Right cardiac atrium (tissue), 5 donors: Measurements from ENCODE around the gene CDIPT. TPM values are rescaled to one million over a fixed set of nuclear protein-coding genes. Genes with fewer than 3 reads are reported as not detected.
"Not testable (repeated sequence)": the region's sequence is repeated elsewhere in the genome, so short reads cannot be mapped to it uniquely, and the experiment has no call there.

Source experiments
- ATAC-seq, 2 donors: fragments of 200-7000 bp; cut with Tn5 transposase; one replicate each; pipeline versions ENCODE4 v1.8.0 to v1.9.1; 2020; ENCODE audit warnings: moderate library complexity in 2 of 2, mild to moderate bottlenecking in 1 of 2
- DNase-seq, 3 donors: peaks; one replicate each; pipeline ENCODE4 v3.0.0-alpha.2; 2020
- H3K27ac ChIP-seq: one replicate; pipeline ENCODE4 v1.5.1; 2013; ENCODE audit warnings: mild to moderate bottlenecking, low read length, control low read depth, moderate library complexity
- H3K27me3 ChIP-seq: one replicate; pipeline ENCODE4 v1.6.1; 2013; ENCODE audit not compliant: control insufficient read depth, insufficient read depth
- H3K4me1 ChIP-seq: one replicate; pipeline ENCODE4 v1.6.1; 2013; ENCODE audit warnings: low read length; ENCODE audit not compliant: control insufficient read depth, insufficient read depth
- H3K4me3 ChIP-seq: one replicate; pipeline ENCODE4 v1.5.1; 2013; ENCODE audit warnings: low read length, control low read depth
- H3K9me3 ChIP-seq: one replicate; pipeline ENCODE4 v1.6.1; 2013; ENCODE audit warnings: low read length; ENCODE audit not compliant: control insufficient read depth
- WGBS: extraction: QIAGEN DNeasy Blood & Tissue Kit; methylation state at CpG from one replicate; pipeline ENCODE4 v1.1.7; 2013; 5-methylcytosine and 5-hydroxymethylcytosine counted together
- intact Hi-C, 4 donors: fragments of 100-400 bp; cut with DNase I; formaldehyde crosslinking; loops; one replicate each; pipeline versions ENCODE4 v1.11.0 to v1.14.0; 2022 to 2023
- long read RNA-seq, 4 donors: library from polyadenylated mRNA; unstranded; transcript quantifications; one replicate each; pipeline ENCODE4 v2.0.0, GENCODE V29; 2020 to 2021
- polyA plus RNA-seq: library from polyadenylated mRNA; stranded (reverse); fragments of 200-250 nt; gene quantifications from one replicate; pipeline ENCODE4 v1.2.3, GENCODE V29; 2013
- total RNA-seq, 4 donors: library from RNA; stranded (reverse); fragmentation: NEBNext Ultra II Directional; extraction: Animal tissue kit (Norgen Biotek cat#: 25700); gene quantifications; one replicate each; pipeline ENCODE4 v1.2.1, GENCODE V29; 2021
- donor health status: healthy with polysubstance abuse.
- donor health status: DM: no; HTN: yes; CAD: no.
- donor health status: DM: no; HTN: no; CAD: no.
- donor health status: DM: no; HTN: yes; CAD: no; lungs with severe emphysema.
- donor health status: DM: yes; HTN: yes; CAD: no.

The CDIPT gene
- total RNA-seq (100 to 1,000 TPM in 2 of 4 donors, 10 to 100 TPM in 2; 86.7 to 109 (median 99.1) TPM), polyA plus RNA-seq (106 TPM)
- long read RNA-seq, donor 1, transcript CDIPT-206 (6 exons, 1,015 nt), result minor isoform, 14 of 269 reads
- long read RNA-seq, donor 1, transcript CDIPT-201 (6 exons, 2,353 nt), result major isoform, 205 of 269 reads
- long read RNA-seq, donor 1, partial matches to known transcripts, result 36 of 269 reads
- long read RNA-seq, donor 1, other reads (novel, unspliced or antisense), result 4 of 269 reads
- long read RNA-seq, donor 2, transcript CDIPT-201 (6 exons, 2,353 nt), result major isoform, 94 of 123 reads
- long read RNA-seq, donor 2, transcript CDIPT-206 (6 exons, 1,015 nt), result minor isoform, 7 of 123 reads
- long read RNA-seq, donor 2, partial matches to known transcripts, result 17 of 123 reads
- long read RNA-seq, donor 2, other reads (novel, unspliced or antisense), result 0 of 123 reads
- long read RNA-seq, donor 3, transcript CDIPT-201 (6 exons, 2,353 nt), result major isoform, 126 of 187 reads
- long read RNA-seq, donor 3, partial matches to known transcripts, result 55 of 187 reads
- long read RNA-seq, donor 3, other reads (novel, unspliced or antisense), result 2 of 187 reads
- long read RNA-seq, donor 4, transcript CDIPT-207 (5 exons, 1,671 nt), result minor isoform, 5 of 182 reads
- long read RNA-seq, donor 4, transcript CDIPT-201 (6 exons, 2,353 nt), result major isoform, 134 of 182 reads
- long read RNA-seq, donor 4, transcript CDIPT-206 (6 exons, 1,015 nt), result minor isoform, 12 of 182 reads
- long read RNA-seq, donor 4, partial matches to known transcripts, result 27 of 182 reads
- long read RNA-seq, donor 4, other reads (novel, unspliced or antisense), result 3 of 182 reads

GRCh38 chr16:29862884-29863668 is at the start of gene CDIPT:
Gene CDIPT, minus strand, starts transcription at chr16:29863226. Its CDS starts 369 bp downstream, at chr16:29862857.
- DNase-seq, result peak; percentile 95 to 98 (median 96)
- Histone ChIP-seq H3K9me3 (no peaks in the 10 kb centered on the region), H3K4me1 (peaks cover 7% of the 10 kb centered on the region), H3K4me3 (peak within 1 kb of the TSS; percentile 90), H3K27me3 (no peaks in the 10 kb centered on the region), H3K27ac (peak within 1 kb of the TSS; percentile 89)
- WGBS, result under 1% methylated on average over 56 of the region's 57 CpGs
- ATAC-seq, result peak; percentile 97 to 98
- intact Hi-C loops, result loop anchor here in 1 of 4 donors (10.0 kb wide), 1 partner anchor 132 kb away; the partner anchor contains the start of genes HIRIP3 and INO80E

- Histone ChIP-seq H3K4me3 (no peak overlapping the region), H3K27me3 (no peaks in the 10 kb centered on the region), H3K4me1 (no peaks in the 10 kb centered on the region), H3K9me3 (no peaks in the 10 kb centered on the region), H3K27ac (no peak overlapping the region)
- 59% methylated on average over 11 of the region's 11 CpGs for WGBS
- no peak for ATAC-seq
- no peak for DNase-seq
- intact Hi-C loops, result no loop called here
These were observed 49.1 kb upstream of the CDIPT start for GRCh38 chr16:29912087-29912486.

GRCh38 chr16:29911676-29912010 is 48.6 kb upstream of the CDIPT start:
- DNase-seq, result no peak
- Histone ChIP-seq H3K27me3 (no peaks in the 10 kb centered on the region), H3K4me3 (no peak overlapping the region), H3K9me3 (no peaks in the 10 kb centered on the region), H3K4me1 (no peaks in the 10 kb centered on the region), H3K27ac (no peak overlapping the region)
- WGBS, result 74% methylated on average over 15 of the region's 15 CpGs
- intact Hi-C loops, result no loop called here
- peak; percentile 27 to 36 for ATAC-seq

- DNase-seq, result no peak
- Histone ChIP-seq H3K27me3 (no peaks in the 10 kb centered on the region), H3K27ac (no peak overlapping the region), H3K4me1 (no peaks in the 10 kb centered on the region), H3K4me3 (no peak overlapping the region), H3K9me3 (no peaks in the 10 kb centered on the region)
- ATAC-seq, result peak in 1 of 2 donors; percentile 7
- WGBS, result 85% methylated on average over 20 of the region's 20 CpGs
- intact Hi-C loops, result no loop called here
These were observed 48.0 kb upstream of the CDIPT start for GRCh38 chr16:29910819-29911675.

GRCh38 chr16:29909851-29910250 is 46.8 kb upstream of the CDIPT start:
- not testable (repeated sequence) for DNase-seq, H3K4me3 ChIP-seq

GRCh38 chr16:29909391-29909790 is 46.4 kb upstream of the CDIPT start:
- 73% methylated on average over 2 of the region's 2 CpGs for WGBS
- no peak overlapping the region for H3K4me3 ChIP-seq
- no peaks in the 10 kb centered on the region for H3K9me3 ChIP-seq
- no peaks in the 10 kb centered on the region for H3K27me3 ChIP-seq
- no peak overlapping the region for H3K27ac ChIP-seq
- DNase-seq (no peak), ATAC-seq (no peak)
- no peaks in the 10 kb centered on the region for H3K4me1 ChIP-seq
- intact Hi-C loops, result no loop called here

More at GRCh38 chr16:29909851-29910250, 46.8 kb upstream of the CDIPT start:
- H3K9me3 ChIP-seq, H3K4me1 ChIP-seq, ATAC-seq, H3K27me3 ChIP-seq, intact Hi-C loops, H3K27ac ChIP-seq: not testable (repeated sequence)
- WGBS, result 91% methylated on average over 6 of the region's 6 CpGs

- H3K4me3 ChIP-seq, result no peak overlapping the region
- no peaks in the 10 kb centered on the region for H3K9me3 ChIP-seq
- no peaks in the 10 kb centered on the region for H3K27me3 ChIP-seq
- H3K27ac ChIP-seq, result no peak overlapping the region
- ATAC-seq (no peak), DNase-seq (no peak)
- intact Hi-C loops, result no loop called here
- WGBS, result 81% methylated on average over 2 of the region's 2 CpGs
- no peaks in the 10 kb centered on the region for H3K4me1 ChIP-seq
These were observed 45.7 kb upstream of the CDIPT start for GRCh38 chr16:29908719-29909220.

- H3K27ac ChIP-seq, result no peak overlapping the region
- ATAC-seq (no peak), DNase-seq (no peak)
- no peak overlapping the region for H3K4me3 ChIP-seq
- H3K4me1 ChIP-seq, result no peaks in the 10 kb centered on the region
- 70% methylated on average over 2 of the region's 2 CpGs for WGBS
- H3K27me3 ChIP-seq, result no peaks in the 10 kb centered on the region
- no peaks in the 10 kb centered on the region for H3K9me3 ChIP-seq
- intact Hi-C loops, result no loop called here
These were observed 44.9 kb upstream of the CDIPT start for GRCh38 chr16:29907973-29908372.

GRCh38 chr16:29906520-29907244 is 43.7 kb upstream of the CDIPT start:
- ATAC-seq, result peak in 1 of 2 donors; percentile 17
- Histone ChIP-seq H3K9me3 (no peaks in the 10 kb centered on the region), H3K27me3 (no peaks in the 10 kb centered on the region), H3K27ac (no peak overlapping the region), H3K4me3 (no peak overlapping the region), H3K4me1 (no peaks in the 10 kb centered on the region)
- intact Hi-C loops, result no loop called here
- no peak for DNase-seq
- 85% methylated on average over 23 of the region's 23 CpGs for WGBS
